Body of pancreas (tissue), 4 donors: ENCODE results near the gene PACRG.

ENCODE experiments used
- CTCF ChIP-seq, 7 experiments: fragments of 450-650 bp in 4 of 7; fragments of 200-600 bp in 3 of 7; sonication (generic) in 3 of 7; IDR thresholded peaks; one replicate each; pipeline ENCODE4 v1.5.1; 2016 to 2019; ENCODE audit warnings: antibody characterized with exemption in 7 of 7
- POLR2A ChIP-seq, 3 donors: fragments of 450-650 bp; IDR thresholded peaks; one replicate each; pipeline ENCODE4 v1.6.1; 2016; ENCODE audit warnings: antibody characterized with exemption in 3 of 3, mild to moderate bottlenecking in 2 of 3

- TF ChIP-seq CTCF (IDR thresholded peaks at IDR 0.05) (no peak), POLR2A (IDR thresholded peaks at IDR 0.05) (no peak)
Measured at GRCh38 chr6:163249651-163250101, 521.9 kb downstream of the PACRG start.
